Liver (tissue), 9 donors: ENCODE data around the gene BHLHA9. TPM values are rescaled to one million over a fixed set of nuclear protein-coding genes. Genes with fewer than 3 reads are reported as not detected.

ENCODE experiments used
- DNase-seq: peaks from one replicate; pipeline ENCODE4 v3.0.0-alpha.2; 2017; ENCODE audit warnings: low spot score
- H3K27ac ChIP-seq, 2 donors: one replicate each; pipeline ENCODE4 v1.7.0; 2013; ENCODE audit warnings: inconsistent platforms in 2 of 2, low read length in 2 of 2, control low read depth in 1 of 2, low read depth in 1 of 2, mild to moderate bottlenecking in 1 of 2
- H3K27me3 ChIP-seq, 4 donors: one replicate each; pipeline versions ENCODE4 v1.6.1 to v1.7.0; 2013; ENCODE audit warnings: low read length in 3 of 4, inconsistent platforms in 1 of 4, mild to moderate bottlenecking in 1 of 4, moderate library complexity in 1 of 4; ENCODE audit not compliant: control insufficient read depth in 4 of 4, insufficient read depth in 4 of 4
- H3K36me3 ChIP-seq, 4 donors: one replicate each; pipeline versions ENCODE4 v1.6.1 to v1.7.0; 2013; ENCODE audit warnings: low read length in 3 of 4, mild to moderate bottlenecking in 3 of 4, low read depth in 1 of 4, moderate library complexity in 1 of 4; ENCODE audit not compliant: control insufficient read depth in 4 of 4, insufficient read depth in 3 of 4
- H3K4me1 ChIP-seq, 4 donors: one replicate each; pipeline versions ENCODE4 v1.6.1 to v1.7.0; 2013; ENCODE audit warnings: low read length in 3 of 4, mild to moderate bottlenecking in 3 of 4, moderate library complexity in 1 of 4; ENCODE audit not compliant: control insufficient read depth in 4 of 4, insufficient read depth in 4 of 4
- H3K4me3 ChIP-seq, 3 donors: one replicate each; pipeline versions ENCODE4 v1.6.1 to v1.7.0; 2013; ENCODE audit warnings: low read length in 3 of 3, control low read depth in 1 of 3, low read depth in 1 of 3, mild to moderate bottlenecking in 1 of 3
- H3K9ac ChIP-seq, 2 donors: one replicate each; pipeline ENCODE4 v1.7.0; 2013; ENCODE audit warnings: low read length in 2 of 2, mild to moderate bottlenecking in 2 of 2, moderate library complexity in 2 of 2, control low read depth in 1 of 2, low read depth in 1 of 2
- H3K9me3 ChIP-seq, 4 donors: one replicate each; pipeline versions ENCODE4 v1.6.1 to v1.7.0; 2013; ENCODE audit warnings: low read length in 3 of 4; ENCODE audit not compliant: control insufficient read depth in 4 of 4
- ATF3 ChIP-seq: IDR thresholded peaks from 2 replicates; pipeline ENCODE4 v1.6.1; 2016; ENCODE audit warnings: antibody characterized with exemption
- EGR1 ChIP-seq, 2 donors: IDR thresholded peaks; 2 replicates each; pipeline ENCODE4 v1.6.1; 2016 to 2018; ENCODE audit warnings: antibody characterized with exemption in 2 of 2, low read depth in 2 of 2
- FOXA1 ChIP-seq: IDR thresholded peaks from 2 replicates; pipeline ENCODE4 v1.6.1; 2016; ENCODE audit warnings: antibody characterized with exemption
- FOXA2 ChIP-seq: IDR thresholded peaks from 2 replicates; pipeline ENCODE4 v1.6.1; 2016; ENCODE audit warnings: antibody characterized with exemption
- GABPA ChIP-seq, 2 donors: IDR thresholded peaks in 1 of 2; conservative IDR thresholded peaks in 1 of 2; 2 replicates each; pipeline ENCODE4 v1.6.1; 2016; ENCODE audit warnings: antibody characterized with exemption in 2 of 2, mild to moderate bottlenecking in 1 of 2, moderate library complexity in 1 of 2
- HNF4G ChIP-seq: IDR thresholded peaks from 2 replicates; pipeline ENCODE4 v1.6.1; 2016; ENCODE audit warnings: antibody characterized with exemption
- JUND ChIP-seq, 2 donors: IDR thresholded peaks; 2 replicates each; pipeline ENCODE4 v1.6.1; 2016; ENCODE audit warnings: antibody characterized with exemption in 2 of 2
- NR2F2 ChIP-seq: IDR thresholded peaks from 2 replicates; pipeline ENCODE4 v1.6.1; 2016; ENCODE audit warnings: antibody characterized with exemption
- RAD21 ChIP-seq, 2 donors: IDR thresholded peaks; 2 replicates each; pipeline ENCODE4 v1.6.1; 2016; ENCODE audit warnings: antibody characterized with exemption in 2 of 2, mild to moderate bottlenecking in 2 of 2
- REST ChIP-seq: IDR thresholded peaks from 2 replicates; pipeline ENCODE4 v1.6.1; 2016; ENCODE audit warnings: antibody characterized with exemption, mild to moderate bottlenecking
- RXRA ChIP-seq, 2 donors: IDR thresholded peaks; 2 replicates each; pipeline ENCODE4 v1.6.1; 2017 to 2018; ENCODE audit warnings: antibody characterized with exemption in 2 of 2, mild to moderate bottlenecking in 1 of 2
- SP1 ChIP-seq: IDR thresholded peaks from 2 replicates; pipeline ENCODE4 v1.6.1; 2018; ENCODE audit warnings: antibody characterized with exemption, mild to moderate bottlenecking
- ZBTB33 ChIP-seq: IDR thresholded peaks from 2 replicates; pipeline ENCODE4 v1.6.1; 2016; ENCODE audit warnings: antibody characterized with exemption
- WGBS: extraction: QIAGEN DNeasy Blood & Tissue Kit; methylation state at CpG from one replicate; pipeline ENCODE4 v1.1.7; 2013; 5-methylcytosine and 5-hydroxymethylcytosine counted together
- polyA plus RNA-seq, 2 donors: library from polyadenylated mRNA; stranded (reverse) in 1 of 2; unstranded in 1 of 2; fragments of 200-250 nt in 1 of 2; fragments of >200 nt in 1 of 2; fragmentation: Nextera tagmentation in 1 of 2; extraction: Ambion mirVana in 1 of 2; gene quantifications; one replicate each; pipeline versions ENCODE4 v1.2.1 to v1.2.3, GENCODE V29; 2013 to 2015
- total RNA-seq, 2 donors: library from RNA; depleted of rRNA; stranded (reverse); fragments of >200 nt; gene quantifications; one replicate each; pipeline ENCODE4 v1.2.3, GENCODE V29; 2014
- TF ChIP-seq, protein P1 (sequence below): IDR thresholded peaks from 2 replicates; pipeline ENCODE4 v1.6.1; 2016; ENCODE audit warnings: antibody characterized with exemption
- TF ChIP-seq, protein P2 (sequence below): fragments of 150-350 bp; IDR thresholded peaks from 2 replicates; pipeline ENCODE4 v1.5.1; 2017; ENCODE audit warnings: improper control_type of control experiment, low read depth, low read length; ENCODE audit not compliant: missing input control
- donor health status: healthy.
- donor health status: healthy.
- donor health status: healthy.
- donor health status: healthy.
- donor health status: healthy.

Gene BHLHA9
- total and polyA plus RNA-seq, 4 donors: 0.08 TPM; not detected in 3

GRCh38 chr17:1260770-1261161 lies 9.5 kb upstream of the BHLHA9 start:
- DNase-seq: no peak
- Histone ChIP-seq H3K36me3 (no peaks in the 10 kb centered on the region), H3K4me3 (no peak overlapping the region), H3K27ac (no peak overlapping the region), H3K4me1 (peaks cover 3 to 7% (median 4%) of the 10 kb centered on the region in 4 donors), H3K27me3 (no peaks in the 10 kb centered on the region), H3K9me3 (no peaks in the 10 kb centered on the region), H3K9ac (no peak overlapping the region)
- no peak for TF ChIP-seq RAD21 (IDR thresholded peaks at IDR 0.05)
- TF ChIP-seq, protein P1, sequence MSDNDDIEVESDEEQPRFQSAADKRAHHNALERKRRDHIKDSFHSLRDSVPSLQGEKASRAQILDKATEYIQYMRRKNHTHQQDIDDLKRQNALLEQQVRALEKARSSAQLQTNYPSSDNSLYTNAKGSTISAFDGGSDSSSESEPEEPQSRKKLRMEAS: no peak
- TF ChIP-seq RXRA (IDR thresholded peaks at IDR 0.05): no peak
- TF ChIP-seq ZBTB33: no peak
- TF ChIP-seq, protein P2, sequence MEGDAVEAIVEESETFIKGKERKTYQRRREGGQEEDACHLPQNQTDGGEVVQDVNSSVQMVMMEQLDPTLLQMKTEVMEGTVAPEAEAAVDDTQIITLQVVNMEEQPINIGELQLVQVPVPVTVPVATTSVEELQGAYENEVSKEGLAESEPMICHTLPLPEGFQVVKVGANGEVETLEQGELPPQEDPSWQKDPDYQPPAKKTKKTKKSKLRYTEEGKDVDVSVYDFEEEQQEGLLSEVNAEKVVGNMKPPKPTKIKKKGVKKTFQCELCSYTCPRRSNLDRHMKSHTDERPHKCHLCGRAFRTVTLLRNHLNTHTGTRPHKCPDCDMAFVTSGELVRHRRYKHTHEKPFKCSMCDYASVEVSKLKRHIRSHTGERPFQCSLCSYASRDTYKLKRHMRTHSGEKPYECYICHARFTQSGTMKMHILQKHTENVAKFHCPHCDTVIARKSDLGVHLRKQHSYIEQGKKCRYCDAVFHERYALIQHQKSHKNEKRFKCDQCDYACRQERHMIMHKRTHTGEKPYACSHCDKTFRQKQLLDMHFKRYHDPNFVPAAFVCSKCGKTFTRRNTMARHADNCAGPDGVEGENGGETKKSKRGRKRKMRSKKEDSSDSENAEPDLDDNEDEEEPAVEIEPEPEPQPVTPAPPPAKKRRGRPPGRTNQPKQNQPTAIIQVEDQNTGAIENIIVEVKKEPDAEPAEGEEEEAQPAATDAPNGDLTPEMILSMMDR: no peak
- TF ChIP-seq REST: no peak
- TF ChIP-seq GABPA (IDR thresholded peaks at IDR 0.05 in 1 of 2, conservative IDR thresholded peaks at IDR 0.05 in 1 of 2): no peak
- no peak for TF ChIP-seq SP1
- WGBS: 94% methylated on average over 6 of the region's 6 CpGs

GRCh38 chr17:1264196-1264595 lies 6.0 kb upstream of the BHLHA9 start:
- Histone ChIP-seq H3K4me3 (no peak overlapping the region), H3K9me3 (no peaks in the 10 kb centered on the region), H3K27ac (no peak overlapping the region), H3K9ac (no peak overlapping the region), H3K36me3 (no peaks in the 10 kb centered on the region), H3K4me1 (peaks cover 6 to 17% (median 7%) of the 10 kb centered on the region in 4 donors), H3K27me3 (no peaks in the 10 kb centered on the region)
- DNase-seq: no peak
- WGBS: 86% methylated on average over 9 of the region's 9 CpGs
- TF ChIP-seq, protein P1: no peak
- TF ChIP-seq SP1 (no peak), HNF4G (no peak), FOXA1 (no peak), EGR1 (IDR thresholded peaks at IDR 0.05; ENCODE audit: low read depth in 2 of 2) (no peak), FOXA2 (no peak), ZBTB33 (no peak), ATF3 (no peak), NR2F2 (no peak), JUND (IDR thresholded peaks at IDR 0.05) (no peak), REST (no peak)
- TF ChIP-seq, protein P2: no peak
